MM.1S (cell line): ENCODE data around the gene RERE.

ENCODE experiments used
- DNase-seq: peaks from one replicate; pipeline ENCODE4 v3.0.0-alpha.2; 2015
- H2AFZ ChIP-seq: fragments of 300-600 bp; sonication (generic); 2 replicates; pipeline ENCODE4 v1.6.0; 2016; ENCODE audit warnings: antibody characterized with exemption, low read length
- H3F3A ChIP-seq: fragments of 300-600 bp; sonication (generic); 2 replicates; pipeline ENCODE4 v1.6.1; 2016; ENCODE audit warnings: mild to moderate bottlenecking, antibody characterized with exemption, low read length, moderate library complexity, mixed read lengths; ENCODE audit not compliant: insufficient read depth
- H3K27ac ChIP-seq: fragments of 300-600 bp; sonication (generic); 2 replicates; pipeline ENCODE4 v1.5.1; 2016; ENCODE audit warnings: mild to moderate bottlenecking, low read length
- H3K27me3 ChIP-seq: fragments of 300-600 bp; sonication (generic); replicated peaks from 2 replicates; pipeline ENCODE4 v1.6.0; 2016; ENCODE audit warnings: low read length; ENCODE audit not compliant: insufficient read depth
- H3K36me3 ChIP-seq: fragments of 300-600 bp; sonication (generic); replicated peaks from 2 replicates; pipeline ENCODE4 v1.6.1; 2016; ENCODE audit warnings: mild to moderate bottlenecking, low read length, mixed read lengths; ENCODE audit not compliant: insufficient read depth
- H3K4me1 ChIP-seq: fragments of 300-600 bp; sonication (generic); 2 replicates; pipeline ENCODE4 v1.6.1; 2016; ENCODE audit warnings: low read length, mixed read lengths
- H3K4me2 ChIP-seq: fragments of 300-600 bp; sonication (generic); 2 replicates; pipeline ENCODE4 v1.6.0; 2016; ENCODE audit warnings: low read depth, low read length
- H3K4me3 ChIP-seq: fragments of 300-600 bp; sonication (generic); 2 replicates; pipeline ENCODE4 v1.5.1; 2016; ENCODE audit warnings: low read length, mixed read lengths
- H3K79me2 ChIP-seq: fragments of 300-600 bp; sonication (generic); 2 replicates; pipeline ENCODE4 v1.6.1; 2016; ENCODE audit warnings: mixed run types, low read length, mixed read lengths
- H3K9ac ChIP-seq: fragments of 300-600 bp; sonication (generic); 2 replicates; pipeline ENCODE4 v1.6.1; 2016; ENCODE audit warnings: low read length, mixed read lengths
- H3K9me2 ChIP-seq: fragments of 300-600 bp; sonication (generic); replicated peaks from 2 replicates; pipeline ENCODE4 v1.6.1; 2016; ENCODE audit warnings: mild to moderate bottlenecking, low read length, mixed read lengths; ENCODE audit not compliant: insufficient read depth
- H3K9me3 ChIP-seq: fragments of 300-600 bp; sonication (generic); replicated peaks from 2 replicates; pipeline ENCODE4 v1.6.1; 2016; ENCODE audit warnings: mild to moderate bottlenecking, low read length, mixed read lengths; ENCODE audit not compliant: insufficient read depth
- H4K20me1 ChIP-seq: fragments of 300-600 bp; sonication (generic); 2 replicates; pipeline ENCODE4 v1.6.1; 2016; ENCODE audit warnings: mild to moderate bottlenecking, low read length, moderate library complexity, mixed read lengths; ENCODE audit not compliant: insufficient read depth
- CTCF ChIP-seq: fragments of 300-600 bp; sonication (generic); IDR thresholded peaks from 2 replicates; pipeline ENCODE4 v1.5.1; 2016; ENCODE audit warnings: antibody characterized with exemption, low read length, mixed read lengths
- EZH2 ChIP-seq: fragments of 300-600 bp; sonication (generic); optimal IDR thresholded peaks from 2 replicates; pipeline ENCODE3; 2017; ENCODE audit warnings: low read depth, mild to moderate bottlenecking, antibody characterized with exemption, low read length, mixed read lengths
- EZH2phosphoT487 ChIP-seq: fragments of 300-600 bp; sonication (generic); IDR thresholded peaks from 2 replicates; pipeline ENCODE4 v1.6.1; 2018; ENCODE audit warnings: antibody characterized with exemption, low read length

Gene RERE

GRCh38 chr1:8321612-8322011, 495.8 kb downstream of the RERE start:
- no peak overlapping the region for H3K4me3 ChIP-seq
- DNase-seq: no peak
- TF ChIP-seq EZH2phosphoT487 (no peak), EZH2 (no peak), CTCF (no peak)
- peaks cover 80% of the 10 kb centered on the region for H3K27me3 ChIP-seq
- no peaks in the 10 kb centered on the region for H3K79me2 ChIP-seq
- H4K20me1 ChIP-seq: no peaks in the 10 kb centered on the region
- H3K4me2 ChIP-seq: no peak overlapping the region
- H3K36me3 ChIP-seq: no peaks in the 10 kb centered on the region
- H3K27ac ChIP-seq: no peak overlapping the region
- no peak overlapping the region for H3K9ac ChIP-seq
- H3F3A ChIP-seq: no peaks in the 10 kb centered on the region
- no peak overlapping the region for H2AFZ ChIP-seq
- no peaks in the 10 kb centered on the region for H3K9me2 ChIP-seq
- no peaks in the 10 kb centered on the region for H3K9me3 ChIP-seq
- no peaks in the 10 kb centered on the region for H3K4me1 ChIP-seq

- no peak for DNase-seq
- Histone ChIP-seq H3K4me3 (no peak overlapping the region), H3K36me3 (no peaks in the 10 kb centered on the region), H3F3A (no peaks in the 10 kb centered on the region), H3K9me2 (no peaks in the 10 kb centered on the region), H3K79me2 (no peaks in the 10 kb centered on the region), H3K27ac (no peak overlapping the region), H4K20me1 (no peaks in the 10 kb centered on the region), H3K27me3 (peaks cover 80% of the 10 kb centered on the region), H2AFZ (no peak overlapping the region), H3K9me3 (no peaks in the 10 kb centered on the region), H3K9ac (no peak overlapping the region), H3K4me2 (no peak overlapping the region), H3K4me1 (no peaks in the 10 kb centered on the region)
- TF ChIP-seq EZH2phosphoT487 (no peak), CTCF (no peak), EZH2 (no peak)
These were observed 499.0 kb downstream of the RERE start for GRCh38 chr1:8318436-8318835.

GRCh38 chr1:8317647-8318381, 499.6 kb downstream of the RERE start, which contains the start of gene SLC45A1:
TSS of gene SLC45A1 (plus strand) at chr1:8318114. CDS start at chr1:8324330, 6,216 bp downstream.
- no peak within 1 kb of the TSS for H3K4me3 ChIP-seq
- no peaks in the 10 kb centered on the region for H3F3A ChIP-seq
- H3K27me3 ChIP-seq: peaks cover 78% of the 10 kb centered on the region
- H3K27ac ChIP-seq: no peak within 1 kb of the TSS
- no peak within 1 kb of the TSS for H2AFZ ChIP-seq
- H3K4me2 ChIP-seq: no peak within 1 kb of the TSS
- TF ChIP-seq CTCF: no peak
- no peak for TF ChIP-seq EZH2
- no peak for TF ChIP-seq EZH2phosphoT487
- no peaks in the 10 kb centered on the region for H3K36me3 ChIP-seq
- DNase-seq: no peak
- H3K9me2 ChIP-seq: no peaks in the 10 kb centered on the region
- no peaks in the 10 kb centered on the region for H3K9me3 ChIP-seq
- no peaks in the 10 kb centered on the region for H4K20me1 ChIP-seq
- H3K9ac ChIP-seq: no peak within 1 kb of the TSS
- no peaks in the 10 kb centered on the region for H3K79me2 ChIP-seq
- H3K4me1 ChIP-seq: no peaks in the 10 kb centered on the region
